ENCODE measurements around the gene WDFY1. TPM values are rescaled to one million over a fixed set of nuclear protein-coding genes. Genes with fewer than 3 reads are reported as not detected.
A peak's percentile ranks its signal among the peaks of the same experiment; 100 is the strongest.
"Not testable (repeated sequence)": the region's sequence is repeated elsewhere in the genome, so short reads cannot be mapped to it uniquely, and the experiment has no call there.

WDFY1 gene
- total and polyA plus RNA-seq, 9 donors, result 24.7 to 39.5 (median 27.5) TPM

DNA sequence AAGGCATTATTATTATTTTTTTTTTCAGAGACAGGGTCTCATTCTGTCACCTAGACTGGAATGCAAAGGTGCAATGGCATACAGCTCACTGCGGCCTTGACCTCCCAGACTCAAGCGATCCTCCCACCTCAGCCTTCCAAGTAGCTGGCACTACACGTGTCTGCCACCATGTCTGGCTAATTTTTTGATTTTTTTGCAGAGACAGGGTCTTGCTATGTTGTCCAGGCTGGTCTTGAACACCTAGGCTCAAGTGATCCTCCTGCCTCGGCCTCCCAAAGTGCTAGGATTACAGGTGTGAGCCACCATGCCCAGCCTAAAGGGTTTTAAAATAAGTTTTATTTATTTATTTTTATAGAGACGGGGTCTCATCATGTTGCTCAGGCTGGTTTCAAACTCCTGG lies 62.4 kb downstream of the WDFY1 start:
- Histone ChIP-seq H3K4me1 (ENCODE audit: control insufficient read depth, insufficient read depth, low read length) (no peaks in the 10 kb centered on the region), H3K36me3 (ENCODE audit: control insufficient read depth, insufficient read depth, low read length) (peaks cover 50% of the 10 kb centered on the region), H3K4me3 (ENCODE audit: low read length) (no peak overlapping the region), H3K9me3 (replicated peaks; ENCODE audit: control insufficient read depth, low read depth, low read length) (no peaks in the 10 kb centered on the region), H3K27ac (ENCODE audit: low read length) (no peak overlapping the region), H3K27me3 (ENCODE audit: control insufficient read depth, insufficient read depth, low read length) (no peaks in the 10 kb centered on the region)
- DNase-seq, result no peak
- 100% methylated on average over 3 of the region's 5 CpGs for WGBS (ENCODE audit: insufficient coverage)

GRCh38 chr2:223880796-223881195 lies 64.3 kb downstream of the WDFY1 start:
- no CpG with 5 or more reads among the region's 4 CpGs for WGBS (ENCODE audit: insufficient coverage)
- Histone ChIP-seq H3K9me3 (replicated peaks; ENCODE audit: control insufficient read depth, low read depth, low read length) (no peaks in the 10 kb centered on the region), H3K27me3 (ENCODE audit: control insufficient read depth, insufficient read depth, low read length) (no peaks in the 10 kb centered on the region), H3K36me3 (ENCODE audit: control insufficient read depth, insufficient read depth, low read length) (peaks cover 48% of the 10 kb centered on the region), H3K4me3 (ENCODE audit: low read length) (no peak overlapping the region), H3K4me1 (ENCODE audit: control insufficient read depth, insufficient read depth, low read length) (no peaks in the 10 kb centered on the region), H3K27ac (ENCODE audit: low read length) (no peak overlapping the region)
- DNase-seq, result no peak

DNA sequence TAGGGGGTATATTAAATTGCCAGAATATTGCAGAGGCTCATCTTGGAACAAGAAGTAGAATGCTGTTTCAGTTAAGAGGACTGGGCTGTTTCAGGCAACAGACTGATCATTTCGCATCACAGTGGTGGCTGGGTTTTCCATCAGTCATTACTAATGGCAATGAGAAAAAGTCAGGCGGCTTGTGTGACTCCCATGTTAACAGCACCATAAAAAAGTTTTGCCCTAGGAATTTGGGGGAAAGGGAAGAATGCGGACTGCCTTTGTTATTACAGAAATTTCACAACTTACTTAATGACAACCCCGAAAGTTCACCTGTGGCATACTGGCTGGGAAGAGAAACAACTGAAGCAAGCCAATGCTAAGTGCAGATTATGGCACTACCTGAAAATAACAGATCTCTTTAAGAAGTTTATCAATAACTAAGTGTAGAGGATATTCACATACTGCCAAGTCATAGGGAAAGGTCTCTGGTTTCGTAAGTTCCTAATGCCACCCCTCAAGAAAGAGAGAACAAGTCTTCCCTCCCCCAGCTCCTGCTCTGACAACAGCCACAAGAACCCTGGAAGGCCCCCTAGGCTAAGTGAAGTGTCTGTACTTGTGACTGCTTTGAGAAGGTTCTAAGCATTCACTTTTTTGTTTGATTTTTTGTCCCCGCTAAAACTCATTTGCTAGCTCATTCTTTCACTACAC lies 67.3 kb downstream of the WDFY1 start:
- Histone ChIP-seq H3K4me3 (ENCODE audit: low read length) (no peak overlapping the region), H3K4me1 (ENCODE audit: control insufficient read depth, insufficient read depth, low read length) (no peaks in the 10 kb centered on the region), H3K27me3 (ENCODE audit: control insufficient read depth, insufficient read depth, low read length) (no peaks in the 10 kb centered on the region), H3K27ac (ENCODE audit: low read length) (no peak overlapping the region), H3K9me3 (replicated peaks; ENCODE audit: control insufficient read depth, low read depth, low read length) (no peaks in the 10 kb centered on the region), H3K36me3 (ENCODE audit: control insufficient read depth, insufficient read depth, low read length) (peaks cover 46% of the 10 kb centered on the region)
- WGBS (ENCODE audit: insufficient coverage), result 100% methylated on average over 1 of the region's 6 CpGs
- DNase-seq, result no peak

- no peaks in the 10 kb centered on the region for H3K4me1 ChIP-seq (ENCODE audit: control insufficient read depth, insufficient read depth, low read length)
- peaks cover 30% of the 10 kb centered on the region for H3K36me3 ChIP-seq (ENCODE audit: control insufficient read depth, insufficient read depth, low read length)
- DNase-seq, result no peak
- H3K9me3 ChIP-seq (replicated peaks; ENCODE audit: control insufficient read depth, low read depth, low read length), result no peaks in the 10 kb centered on the region
- 80% methylated on average over 1 of the region's 3 CpGs for WGBS (ENCODE audit: insufficient coverage)
- no peaks in the 10 kb centered on the region for H3K27me3 ChIP-seq (ENCODE audit: control insufficient read depth, insufficient read depth, low read length)
- no peak overlapping the region for H3K4me3 ChIP-seq (ENCODE audit: low read length)
- no peak overlapping the region for H3K27ac ChIP-seq (ENCODE audit: low read length)
These were observed 71.5 kb downstream of the WDFY1 start for GRCh38 chr2:223873672-223874071.

DNA sequence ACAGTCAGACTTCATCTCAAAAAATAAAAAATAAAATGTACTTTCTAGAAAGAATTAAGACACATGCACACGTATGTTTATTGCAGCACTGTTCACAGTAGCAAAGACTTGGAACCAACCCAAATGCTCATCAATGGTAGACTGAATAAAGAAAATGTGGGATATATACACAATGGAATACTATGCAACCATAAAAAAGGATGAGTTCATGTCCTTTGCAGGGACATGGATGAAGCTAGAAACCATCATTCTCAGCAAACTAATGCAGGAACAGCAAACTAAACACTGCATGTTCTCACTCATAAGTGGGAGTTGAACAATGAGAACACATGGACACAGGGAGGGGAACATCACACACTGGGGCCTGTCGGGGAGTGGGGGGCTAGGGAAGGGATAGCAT lies 72.4 kb downstream of the WDFY1 start:
- H3K9me3 ChIP-seq (replicated peaks; ENCODE audit: control insufficient read depth, low read depth, low read length); DNase-seq; H3K27me3 ChIP-seq (ENCODE audit: control insufficient read depth, insufficient read depth, low read length); H3K4me3 ChIP-seq (ENCODE audit: low read length); H3K27ac ChIP-seq (ENCODE audit: low read length); H3K4me1 ChIP-seq (ENCODE audit: control insufficient read depth, insufficient read depth, low read length): not testable (repeated sequence)
- no CpG with 5 or more reads among the region's 2 CpGs for WGBS (ENCODE audit: insufficient coverage)
- peaks cover 21% of the 10 kb centered on the region for H3K36me3 ChIP-seq (ENCODE audit: control insufficient read depth, insufficient read depth, low read length)

DNA sequence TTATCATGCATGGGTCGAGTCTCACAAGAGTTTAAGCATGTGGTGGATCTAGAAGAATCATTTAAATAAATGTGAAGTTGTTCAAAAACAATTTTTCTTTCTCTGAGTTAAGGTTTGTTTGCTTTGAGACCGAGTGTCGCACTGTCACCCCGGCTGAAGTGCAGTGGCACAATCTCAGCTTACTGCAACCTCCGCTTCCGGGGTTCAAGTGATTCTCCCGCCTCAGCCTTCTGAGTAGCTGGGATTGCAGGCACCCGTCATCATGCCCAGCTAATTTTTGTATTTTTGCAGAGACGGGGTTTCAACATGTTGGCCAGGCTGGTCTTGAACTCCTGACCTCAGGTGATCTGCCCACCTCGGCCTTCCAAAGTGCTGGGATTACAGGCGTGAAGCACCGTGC lies 73.5 kb downstream of the WDFY1 start:
- H3K36me3 ChIP-seq (ENCODE audit: control insufficient read depth, insufficient read depth, low read length), result peaks cover 19% of the 10 kb centered on the region
- not testable (repeated sequence) for H3K9me3 ChIP-seq (replicated peaks; ENCODE audit: control insufficient read depth, low read depth, low read length); H3K27me3 ChIP-seq (ENCODE audit: control insufficient read depth, insufficient read depth, low read length); H3K4me1 ChIP-seq (ENCODE audit: control insufficient read depth, insufficient read depth, low read length); DNase-seq; H3K4me3 ChIP-seq (ENCODE audit: low read length); H3K27ac ChIP-seq (ENCODE audit: low read length)
- 89% methylated on average over 10 of the region's 12 CpGs for WGBS (ENCODE audit: insufficient coverage)

GRCh38 chr2:223870840-223871611 lies 74.1 kb downstream of the WDFY1 start:
- DNase-seq, result peak; percentile 16
- H3K27ac ChIP-seq (ENCODE audit: low read length), result no peak overlapping the region
- H3K4me1 ChIP-seq (ENCODE audit: control insufficient read depth, insufficient read depth, low read length), result no peaks in the 10 kb centered on the region
- no peaks in the 10 kb centered on the region for H3K9me3 ChIP-seq (replicated peaks; ENCODE audit: control insufficient read depth, low read depth, low read length)
- H3K36me3 ChIP-seq (ENCODE audit: control insufficient read depth, insufficient read depth, low read length), result peaks cover 19% of the 10 kb centered on the region
- H3K27me3 ChIP-seq (ENCODE audit: control insufficient read depth, insufficient read depth, low read length), result no peaks in the 10 kb centered on the region
- WGBS (ENCODE audit: insufficient coverage), result 100% methylated on average over 4 of the region's 7 CpGs
- H3K4me3 ChIP-seq (ENCODE audit: low read length), result no peak overlapping the region

- Histone ChIP-seq H3K36me3 (ENCODE audit: control insufficient read depth, insufficient read depth, low read length) (peaks cover 9% of the 10 kb centered on the region), H3K9me3 (replicated peaks; ENCODE audit: control insufficient read depth, low read depth, low read length) (no peaks in the 10 kb centered on the region), H3K4me1 (ENCODE audit: control insufficient read depth, insufficient read depth, low read length) (no peaks in the 10 kb centered on the region), H3K27me3 (ENCODE audit: control insufficient read depth, insufficient read depth, low read length) (no peaks in the 10 kb centered on the region), H3K27ac (ENCODE audit: low read length) (no peak overlapping the region), H3K4me3 (ENCODE audit: low read length) (no peak overlapping the region)
- peak; percentile 58 for DNase-seq
- 56% methylated on average over 2 of the region's 3 CpGs for WGBS (ENCODE audit: insufficient coverage)
These were observed 77.1 kb downstream of the WDFY1 start for GRCh38 chr2:223868005-223868404.

- H3K4me1 ChIP-seq (ENCODE audit: control insufficient read depth, insufficient read depth, low read length), result no peaks in the 10 kb centered on the region
- peaks cover 5% of the 10 kb centered on the region for H3K36me3 ChIP-seq (ENCODE audit: control insufficient read depth, insufficient read depth, low read length)
- H3K27me3 ChIP-seq (ENCODE audit: control insufficient read depth, insufficient read depth, low read length), result no peaks in the 10 kb centered on the region
- DNase-seq, result no peak
- H3K4me3 ChIP-seq (ENCODE audit: low read length), result no peak overlapping the region
- no peaks in the 10 kb centered on the region for H3K9me3 ChIP-seq (replicated peaks; ENCODE audit: control insufficient read depth, low read depth, low read length)
- H3K27ac ChIP-seq (ENCODE audit: low read length), result no peak overlapping the region
- WGBS (ENCODE audit: insufficient coverage), result 63% methylated on average over 1 of the region's 2 CpGs
These were observed 79.1 kb downstream of the WDFY1 start for GRCh38 chr2:223865907-223866508.

GRCh38 chr2:223865124-223865523 lies 80.0 kb downstream of the WDFY1 start:
- no peaks in the 10 kb centered on the region for H3K36me3 ChIP-seq (ENCODE audit: control insufficient read depth, insufficient read depth, low read length)
- no peaks in the 10 kb centered on the region for H3K9me3 ChIP-seq (replicated peaks; ENCODE audit: control insufficient read depth, low read depth, low read length)
- H3K4me1 ChIP-seq (ENCODE audit: control insufficient read depth, insufficient read depth, low read length), result no peaks in the 10 kb centered on the region
- H3K27ac ChIP-seq (ENCODE audit: low read length), result no peak overlapping the region
- H3K27me3 ChIP-seq (ENCODE audit: control insufficient read depth, insufficient read depth, low read length), result no peaks in the 10 kb centered on the region
- 80% methylated on average over 2 of the region's 4 CpGs for WGBS (ENCODE audit: insufficient coverage)
- no peak for DNase-seq
- H3K4me3 ChIP-seq (ENCODE audit: low read length), result no peak overlapping the region

Data from muscle of leg (tissue), 11 donors.